Stimulated activated CD4-positive, alpha-beta T cell treated with anti-CD3 and anti-CD28 coated beads, Interleukin-12 subunit alpha, Interleukin-12 subunit beta, amount 100 ng/mL, for 48 hours (primary cell): ENCODE data around the gene PSD.
"Not testable (repeated sequence)": the region's sequence is repeated elsewhere in the genome, so short reads cannot be mapped to it uniquely, and the experiment has no call there.

ENCODE experiments used
- DNase-seq, 3 donors: peaks; one replicate each; pipeline ENCODE4 v3.0.0-alpha.2; 2020; ENCODE audit warnings: low read depth in 2 of 3, low spot score in 1 of 3

The PSD gene

DNA sequence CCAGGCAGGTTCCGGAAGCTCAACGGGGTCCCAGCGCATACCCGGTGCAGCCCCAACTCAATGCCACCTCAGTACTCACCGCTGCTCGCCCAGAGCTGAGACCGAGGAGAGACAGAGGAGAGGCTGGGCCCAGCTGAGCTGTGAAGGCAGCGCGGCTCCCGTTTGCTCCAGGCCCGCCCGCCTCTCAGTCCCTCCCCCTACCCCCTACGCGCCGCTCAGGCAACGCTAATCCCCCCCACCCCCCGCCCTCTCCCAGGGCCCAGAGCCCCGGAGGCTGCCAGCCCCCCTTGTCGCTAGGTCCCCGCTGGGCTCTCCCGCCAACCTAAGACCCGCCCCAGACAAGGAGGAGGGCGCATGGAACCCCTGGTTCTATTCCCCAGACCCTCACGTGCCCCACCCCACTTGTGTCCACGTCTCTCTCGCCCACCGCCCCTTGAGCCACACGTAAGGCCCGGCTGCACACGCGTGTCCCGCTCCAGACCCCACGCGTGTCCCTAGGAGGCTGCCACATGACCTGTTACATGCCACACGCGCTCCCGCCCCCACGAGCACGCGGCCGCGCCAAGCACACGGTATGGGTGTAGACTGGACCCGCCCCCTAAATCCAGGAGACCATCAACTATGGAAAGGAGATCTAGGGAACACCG is at the start of gene PSD:
Gene PSD, minus strand, starts transcription at position 164 of the 647 bp plus-strand sequence. CDS start 1,747 bp downstream, outside the sequence.
- DNase-seq = no peak

DNA sequence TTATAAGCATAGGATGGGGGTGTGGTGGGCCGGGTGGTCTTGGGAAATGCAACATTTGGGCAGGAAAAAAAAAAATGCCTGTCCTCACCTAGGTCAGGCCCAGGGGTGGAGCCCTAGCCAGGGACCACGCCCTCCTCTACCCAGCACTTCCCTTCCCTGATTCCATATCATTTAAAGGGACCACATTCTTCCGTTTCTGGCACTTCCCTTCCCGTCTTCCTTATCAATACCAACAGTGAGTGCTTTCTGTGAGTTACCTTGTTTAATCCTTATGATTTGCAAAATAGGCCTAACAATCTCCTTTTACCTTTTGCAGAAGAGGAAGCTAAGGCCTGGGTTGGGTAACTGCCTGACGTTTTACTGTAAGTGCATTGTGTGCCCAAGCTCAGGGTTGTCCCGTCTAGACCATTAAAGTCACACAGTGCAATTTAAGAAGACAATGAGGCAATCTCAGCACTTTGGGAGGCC is 49.4 kb upstream of the PSD start:
- DNase-seq = no peak

DNA sequence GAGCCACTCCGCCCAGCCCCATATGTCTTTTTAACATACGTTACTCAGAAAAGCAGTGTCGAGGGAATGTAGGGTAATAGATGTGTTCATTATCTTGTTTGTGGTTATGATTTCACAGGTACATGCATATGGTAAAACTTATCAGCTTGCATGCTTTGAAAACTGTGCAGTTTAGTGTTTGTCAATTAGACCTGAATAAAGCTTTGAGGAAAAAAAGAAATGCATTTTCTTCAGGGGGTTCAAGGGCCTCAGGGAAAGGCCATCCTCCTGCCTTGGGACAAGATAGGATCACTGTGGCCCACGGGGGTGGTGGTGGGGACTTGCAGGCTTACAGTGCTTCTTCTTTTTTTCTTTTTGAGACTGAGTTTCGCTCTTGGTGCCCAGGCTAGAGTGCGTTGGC is 48.7 kb upstream of the PSD start:
- no peak for DNase-seq

DNA sequence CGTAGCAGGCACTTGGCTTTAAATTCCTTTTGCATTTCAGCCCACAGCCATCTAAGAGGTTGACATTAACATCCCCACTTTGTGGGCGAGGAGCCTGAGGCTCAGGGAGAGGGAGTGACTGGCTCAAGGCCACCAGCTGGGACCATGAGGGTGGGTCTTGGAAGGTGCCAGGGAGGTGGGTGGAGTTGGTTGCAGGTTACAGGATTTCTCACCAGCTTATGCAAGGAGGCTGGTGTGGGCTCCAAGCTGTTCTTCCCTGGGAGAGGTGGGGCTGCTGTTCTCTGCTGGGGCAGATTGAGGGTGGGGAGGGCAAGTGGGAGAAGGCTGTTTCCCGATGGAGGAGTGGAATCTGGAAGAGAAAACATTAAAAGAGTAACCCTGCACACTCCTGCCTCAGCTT is 46.9 kb upstream of the PSD start:
- DNase-seq = no peak

DNA sequence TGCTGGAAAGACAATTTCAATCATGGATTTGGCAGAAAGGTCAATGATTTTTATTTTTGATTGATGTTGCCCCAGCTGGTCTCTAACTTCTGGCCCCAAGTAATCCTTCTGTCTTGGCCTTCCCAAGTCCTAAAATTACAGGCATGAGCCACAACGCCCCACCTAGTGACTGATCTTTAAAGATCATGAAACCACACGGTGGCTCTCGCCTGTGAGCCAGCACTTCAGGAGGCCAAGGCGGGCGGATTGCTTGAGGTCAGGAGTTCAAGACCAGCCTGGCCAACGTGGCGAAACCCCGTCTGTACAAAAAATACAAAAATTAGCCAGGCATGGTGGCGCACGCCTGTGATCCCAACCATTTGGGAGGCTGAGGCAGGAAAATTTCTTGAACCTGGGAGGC is 45.4 kb upstream of the PSD start:
- DNase-seq = no peak

DNA sequence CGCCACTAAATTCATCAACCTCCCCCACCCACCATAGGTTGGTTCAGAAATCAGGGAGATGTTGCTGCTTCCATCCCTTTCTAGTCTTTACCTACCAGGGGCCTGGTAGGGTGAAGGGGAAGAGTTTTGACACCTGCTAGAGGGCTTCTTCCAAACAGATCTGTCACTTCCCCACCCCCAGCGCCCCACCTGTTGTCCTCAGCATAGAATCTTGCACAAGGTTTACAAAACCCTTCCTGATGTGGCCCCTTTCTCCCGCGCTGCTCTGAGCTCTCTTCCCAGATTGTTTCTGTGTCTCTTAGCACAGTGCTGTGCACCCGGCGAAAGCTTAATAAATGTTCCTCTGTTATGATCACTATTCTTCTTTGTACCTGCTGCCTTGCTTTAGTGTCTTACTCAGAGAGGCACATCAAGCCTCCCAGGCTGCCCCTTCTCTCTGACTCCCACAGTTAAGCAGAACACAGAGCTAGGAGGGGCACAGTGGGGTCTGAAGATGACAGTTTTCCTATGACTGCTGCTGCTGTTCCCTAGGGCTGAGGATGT is 44.0 kb upstream of the PSD start:
- DNase-seq = no peak

DNA sequence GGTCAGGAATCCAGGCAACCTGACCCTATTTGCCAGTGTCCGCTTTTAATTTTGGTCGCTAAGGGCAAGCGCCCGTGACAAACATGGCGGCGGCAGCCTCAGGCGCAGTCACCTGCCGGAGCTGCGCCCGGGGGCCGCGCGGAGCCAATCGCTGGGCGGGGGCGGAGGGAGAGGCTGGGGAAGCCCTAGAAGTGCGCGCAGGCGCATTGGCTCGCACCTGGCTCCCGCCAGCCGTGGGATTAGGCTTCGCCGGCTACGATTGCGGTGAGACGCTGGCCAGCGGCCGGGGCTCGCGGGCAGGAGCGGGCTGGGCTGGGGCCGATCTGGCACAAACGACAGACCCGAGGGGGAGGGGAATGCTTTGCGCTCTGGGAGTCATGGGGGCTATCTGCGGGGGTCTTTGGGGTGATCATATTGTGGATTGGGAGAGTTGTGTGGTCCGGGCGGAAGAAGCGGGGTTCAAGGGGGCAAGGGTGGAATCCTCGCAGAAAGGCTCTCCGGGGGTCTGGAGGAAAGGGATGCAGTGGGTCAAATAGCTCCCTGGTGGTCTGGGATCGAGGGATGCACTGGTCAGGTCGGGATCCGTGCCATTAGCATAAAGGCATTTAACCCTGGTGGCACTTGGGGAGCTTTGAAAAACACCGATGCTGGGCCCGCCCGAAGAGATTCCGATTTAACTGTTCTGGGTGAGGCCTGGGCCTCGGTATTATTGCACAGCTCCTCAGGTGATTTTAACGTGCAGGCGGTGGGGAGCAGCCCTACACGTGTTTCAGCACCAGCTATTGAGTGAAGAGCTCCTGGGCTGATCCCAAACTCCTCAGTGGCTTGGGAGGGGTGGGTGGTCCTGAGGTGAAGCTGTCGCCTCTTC is 42.8 kb upstream of the PSD start:
- DNase-seq = peak; percentile 83 to 94 (median 86)

DNA sequence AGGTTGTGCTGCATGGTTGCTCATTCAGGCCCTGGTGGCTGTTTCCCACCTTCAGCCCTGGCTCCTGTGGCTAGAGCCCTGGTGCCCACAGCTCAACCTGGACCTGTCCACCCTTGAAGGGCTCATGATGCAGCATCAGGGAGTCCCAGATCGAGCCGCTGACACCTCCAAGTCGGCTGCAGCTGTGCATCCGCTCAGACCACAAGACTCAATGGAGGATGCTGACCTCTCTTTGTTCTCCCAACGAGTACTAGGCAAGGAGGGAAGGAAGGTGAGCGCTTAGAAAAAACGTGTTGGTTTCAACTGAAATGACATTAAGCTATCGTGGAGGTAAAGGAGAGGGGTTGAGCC is 42.2 kb upstream of the PSD start:
- DNase-seq = no peak

DNA sequence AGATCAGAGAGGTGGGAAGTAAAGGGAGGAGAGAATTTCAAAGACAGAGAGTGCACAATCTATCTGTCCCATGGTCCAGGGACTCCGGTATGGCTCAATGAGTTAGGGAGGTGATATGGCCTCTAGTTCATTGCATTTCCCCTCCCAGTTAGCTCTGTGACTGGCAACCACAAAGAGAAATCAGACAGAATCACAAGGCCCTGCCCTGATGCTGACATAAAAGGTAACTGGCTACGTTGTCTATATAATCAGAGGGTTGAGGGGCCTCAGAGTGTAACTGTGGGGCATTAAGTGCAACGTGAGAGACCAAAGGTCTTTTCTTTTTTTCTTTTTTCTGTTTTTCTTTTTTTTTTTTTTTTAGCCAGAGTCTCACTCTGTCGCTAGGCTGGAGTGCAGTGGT is 40.1 kb upstream of the PSD start:
- no peak for DNase-seq

DNA sequence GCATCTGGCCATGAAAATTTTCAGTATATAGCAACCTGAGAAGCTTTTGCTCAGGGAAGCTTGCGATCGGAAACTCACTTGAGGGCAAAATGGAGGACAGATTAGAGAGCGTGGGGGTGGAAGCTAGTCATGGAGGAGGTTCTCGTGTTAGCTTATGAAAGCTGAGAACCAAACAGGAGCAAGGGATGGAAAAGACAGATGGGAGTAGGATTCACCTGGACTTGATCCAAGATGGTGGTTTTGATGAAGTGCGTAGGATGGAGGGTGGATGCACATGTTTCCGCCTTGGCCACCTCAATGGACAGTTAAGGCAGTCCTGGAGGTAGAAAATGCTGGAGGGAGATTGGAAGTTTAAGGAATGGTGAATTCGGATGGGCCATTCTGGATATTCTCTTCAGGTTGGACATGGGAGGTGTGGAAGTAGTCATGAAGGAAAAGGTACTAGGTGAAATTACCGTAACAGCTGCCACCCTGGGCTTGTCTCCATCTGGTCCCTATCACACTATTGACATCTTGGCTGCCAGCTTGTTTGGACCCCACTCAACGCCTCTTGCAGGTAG is 39.1 kb upstream of the PSD start:
- DNase-seq = no peak

DNA sequence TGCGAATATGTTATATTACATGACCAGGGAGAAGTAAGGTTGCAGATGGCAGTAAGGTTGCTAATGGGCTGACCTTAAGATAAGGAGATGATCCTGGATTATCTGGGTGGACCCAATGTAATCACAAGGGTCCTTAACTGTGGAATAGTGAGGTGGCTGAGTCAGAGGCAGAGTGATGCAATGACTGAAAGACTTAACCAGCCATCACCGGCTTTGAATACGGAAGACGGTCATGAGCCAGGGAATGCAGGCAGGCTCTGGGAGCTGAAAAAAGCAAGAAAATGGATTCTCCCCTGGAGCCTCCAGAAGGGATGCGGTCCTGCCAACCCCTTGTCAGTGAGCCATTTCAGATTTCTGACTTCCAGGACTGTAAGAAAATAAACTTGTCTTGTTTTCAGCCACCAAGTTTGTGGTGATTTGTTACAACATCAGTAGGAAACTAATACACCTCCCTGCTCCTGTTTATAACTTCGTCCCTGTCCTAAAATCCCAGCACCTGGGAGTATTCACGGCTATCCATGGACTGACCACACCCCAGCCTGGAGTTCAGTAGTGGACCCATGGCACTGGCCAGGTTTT is 37.4 kb upstream of the PSD start:
- no peak for DNase-seq

DNA sequence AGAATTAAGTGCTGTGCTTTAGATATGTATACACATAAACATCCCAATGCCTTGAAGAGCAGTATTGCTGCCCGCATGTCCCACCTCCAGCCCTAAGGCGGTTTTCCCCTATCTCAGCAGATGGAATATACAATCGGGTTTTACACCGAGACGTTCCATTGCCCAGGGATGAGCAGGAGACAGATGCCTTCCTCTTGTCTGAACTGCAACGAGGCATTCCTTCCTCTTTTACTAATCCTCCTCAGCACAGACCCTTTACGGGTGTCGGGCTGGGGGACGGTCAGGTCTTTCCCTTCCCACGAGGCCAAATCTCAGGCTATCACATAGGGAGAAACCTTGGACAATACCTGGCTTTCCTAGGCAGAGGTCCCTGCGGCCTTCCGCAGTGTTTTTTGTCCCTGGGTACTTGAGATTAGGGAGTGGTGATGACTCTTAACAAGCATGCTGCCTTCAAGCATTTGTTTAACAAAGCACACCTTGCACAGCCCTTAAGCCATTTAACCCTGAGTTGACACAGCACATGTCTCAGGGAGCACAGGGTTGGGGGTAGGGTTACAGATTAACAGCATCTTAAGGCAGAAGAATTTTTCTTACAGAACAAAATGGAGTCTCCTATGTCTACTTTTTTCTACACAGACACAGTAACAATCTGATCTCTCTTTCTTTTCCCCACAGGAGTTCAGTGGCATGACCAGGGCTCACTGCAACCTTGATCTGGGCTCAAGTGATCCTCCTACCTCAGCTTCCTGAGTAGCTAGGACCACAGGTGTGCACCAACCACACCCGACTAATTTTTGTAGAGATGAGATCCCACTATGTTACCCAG is 36.3 kb upstream of the PSD start:
- DNase-seq = not testable (repeated sequence)

DNA sequence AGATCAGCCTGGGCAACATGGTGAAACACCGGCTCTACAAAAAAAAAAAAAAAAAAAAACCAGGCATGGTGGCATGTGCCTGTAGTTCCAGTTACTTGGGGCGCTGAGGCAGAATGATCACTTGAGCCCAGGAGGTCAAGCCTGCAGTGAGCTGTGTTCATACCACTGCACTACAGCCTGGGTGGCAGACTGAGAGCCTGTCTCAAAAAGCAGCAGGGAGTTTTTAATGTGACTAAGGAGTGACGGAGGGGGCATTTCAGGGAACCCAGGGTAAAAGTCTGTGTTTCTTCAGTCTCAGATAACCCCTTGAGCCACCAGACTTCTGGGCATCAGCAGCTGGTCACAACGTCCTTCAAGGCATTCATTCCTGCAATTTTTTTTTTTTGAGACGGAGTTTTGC is 34.9 kb upstream of the PSD start:
- no peak for DNase-seq

DNA sequence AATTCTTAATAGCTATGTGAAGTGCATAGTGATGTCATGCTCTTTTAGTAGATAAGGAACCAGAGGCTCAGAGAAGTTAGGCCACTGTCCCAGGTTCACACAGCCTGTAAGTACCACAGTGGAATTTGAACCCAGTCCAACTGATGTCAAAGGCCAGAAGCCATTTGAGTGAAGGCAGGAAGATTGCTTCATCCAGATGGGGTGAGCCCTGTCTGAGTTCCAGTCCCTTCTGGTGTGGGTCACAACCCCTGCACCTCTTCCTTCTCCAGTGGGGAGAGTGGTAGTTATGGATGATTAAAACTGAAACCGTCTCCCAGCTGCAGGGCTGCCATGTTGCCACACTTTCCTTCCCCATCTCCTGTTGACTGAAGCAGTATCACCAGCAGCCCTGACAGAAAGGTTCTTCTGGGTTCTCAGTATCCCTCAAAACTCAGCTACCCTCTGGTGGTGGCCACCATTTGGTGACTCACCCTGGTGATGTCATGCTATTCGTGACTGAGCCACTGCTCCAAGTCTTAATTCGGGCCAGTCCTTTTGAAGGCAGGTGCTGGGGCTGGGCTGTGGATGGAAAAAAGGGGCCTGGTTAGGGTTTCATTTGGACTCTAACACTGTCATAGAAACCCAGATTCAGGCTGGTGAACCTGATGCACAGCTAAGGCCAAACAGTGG is 34.2 kb upstream of the PSD start:
- DNase-seq = peak; percentile 69 to 77 (median 69)

DNA sequence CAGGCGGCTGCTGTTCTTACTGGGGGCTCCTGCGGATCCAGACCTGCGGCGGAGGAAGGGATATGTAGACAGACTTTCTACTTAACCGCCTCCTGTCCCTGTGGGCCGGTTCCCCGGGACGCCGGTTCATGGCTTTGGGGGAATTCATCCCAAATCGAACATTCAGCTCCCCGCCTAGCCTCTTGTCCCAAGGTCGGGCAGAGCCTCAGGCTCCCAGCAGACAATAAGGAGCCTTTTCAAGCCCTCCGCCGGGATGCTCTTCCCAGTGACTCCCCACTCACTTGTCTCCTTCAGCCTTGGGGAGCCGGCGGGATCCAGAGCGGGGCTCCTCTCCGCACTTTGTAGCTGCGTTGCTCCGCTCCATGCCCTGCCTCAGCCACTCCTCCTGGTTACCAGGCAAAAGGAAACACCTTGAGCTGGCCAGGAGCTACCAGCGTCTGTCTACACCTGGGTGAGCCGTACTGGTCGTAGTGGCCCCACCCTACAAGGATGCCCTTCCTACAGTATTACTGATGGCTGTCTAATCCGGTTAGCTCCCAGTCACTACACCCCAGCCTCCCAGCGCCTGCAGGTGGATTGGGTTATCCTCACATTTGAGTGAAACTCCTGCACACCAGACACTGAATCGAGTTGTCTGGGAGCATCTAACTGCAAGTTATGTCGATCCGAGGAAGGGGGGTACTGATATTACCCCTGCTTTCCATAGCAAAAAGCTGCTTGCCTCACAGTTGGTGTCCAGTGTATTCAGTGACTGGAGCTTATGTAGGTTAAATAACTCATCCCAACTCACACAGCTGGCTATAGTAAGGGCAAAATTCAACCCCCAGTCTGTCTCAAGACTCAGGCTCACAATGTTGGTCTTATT is 32.8 kb upstream of the PSD start, which contains the start of gene C10orf95:
Gene C10orf95, minus strand, starts transcription at position 439 of the 865 bp plus-strand sequence. CDS start 450 bp downstream, outside the sequence.
- no peak for DNase-seq

DNA sequence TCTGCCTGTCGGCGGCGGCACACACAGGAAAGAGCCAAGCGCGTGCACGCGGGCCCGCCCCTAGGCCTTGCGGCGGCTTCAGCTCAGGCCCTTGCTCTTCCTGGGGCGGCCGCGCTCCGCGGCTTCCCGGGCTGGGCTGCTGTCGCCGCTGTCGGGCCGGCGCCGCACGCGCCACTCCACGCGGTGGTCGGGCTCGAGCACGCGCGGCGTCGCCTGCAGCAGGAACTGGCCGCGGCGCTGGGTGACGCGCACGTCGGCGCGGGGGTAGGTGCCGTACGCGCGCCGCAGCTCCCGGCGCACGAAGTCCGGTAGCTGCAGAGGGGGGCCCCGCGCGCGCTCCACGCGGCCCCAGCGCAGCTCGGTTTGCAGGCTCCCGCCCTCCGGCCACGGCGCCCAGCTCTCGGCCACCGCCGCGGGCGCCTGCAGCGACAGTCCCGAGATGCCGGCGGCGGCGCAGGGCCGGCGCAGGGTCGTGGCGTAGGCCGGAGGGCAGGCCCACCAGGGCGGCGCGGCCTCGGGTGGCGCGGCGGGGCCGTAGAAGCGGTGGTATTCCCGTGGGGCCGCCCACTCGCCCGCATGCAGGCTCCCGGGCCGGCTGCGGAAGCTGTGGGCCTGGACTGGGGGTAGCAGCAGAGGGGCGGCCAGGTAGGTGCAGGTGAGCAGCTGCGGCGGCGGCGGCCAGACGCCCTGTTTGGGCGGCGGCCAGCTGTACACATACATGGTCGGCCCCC is 32.0 kb upstream of the PSD start:
- DNase-seq = peak; percentile 58 to 78 (median 74)

DNA sequence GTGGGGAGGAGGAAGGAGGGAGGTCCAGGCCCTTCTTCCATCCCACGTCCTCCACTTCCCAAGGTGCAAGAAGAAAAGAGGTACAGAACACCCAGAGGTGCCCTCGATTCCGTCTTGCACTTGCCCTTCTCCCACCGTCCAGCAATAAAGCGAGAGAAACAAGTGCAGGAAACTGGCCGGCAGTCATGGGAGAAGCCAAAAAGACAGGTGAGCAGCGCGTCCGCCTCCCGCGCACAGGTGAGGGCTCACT is 31.5 kb upstream of the PSD start:
- DNase-seq = no peak

DNA sequence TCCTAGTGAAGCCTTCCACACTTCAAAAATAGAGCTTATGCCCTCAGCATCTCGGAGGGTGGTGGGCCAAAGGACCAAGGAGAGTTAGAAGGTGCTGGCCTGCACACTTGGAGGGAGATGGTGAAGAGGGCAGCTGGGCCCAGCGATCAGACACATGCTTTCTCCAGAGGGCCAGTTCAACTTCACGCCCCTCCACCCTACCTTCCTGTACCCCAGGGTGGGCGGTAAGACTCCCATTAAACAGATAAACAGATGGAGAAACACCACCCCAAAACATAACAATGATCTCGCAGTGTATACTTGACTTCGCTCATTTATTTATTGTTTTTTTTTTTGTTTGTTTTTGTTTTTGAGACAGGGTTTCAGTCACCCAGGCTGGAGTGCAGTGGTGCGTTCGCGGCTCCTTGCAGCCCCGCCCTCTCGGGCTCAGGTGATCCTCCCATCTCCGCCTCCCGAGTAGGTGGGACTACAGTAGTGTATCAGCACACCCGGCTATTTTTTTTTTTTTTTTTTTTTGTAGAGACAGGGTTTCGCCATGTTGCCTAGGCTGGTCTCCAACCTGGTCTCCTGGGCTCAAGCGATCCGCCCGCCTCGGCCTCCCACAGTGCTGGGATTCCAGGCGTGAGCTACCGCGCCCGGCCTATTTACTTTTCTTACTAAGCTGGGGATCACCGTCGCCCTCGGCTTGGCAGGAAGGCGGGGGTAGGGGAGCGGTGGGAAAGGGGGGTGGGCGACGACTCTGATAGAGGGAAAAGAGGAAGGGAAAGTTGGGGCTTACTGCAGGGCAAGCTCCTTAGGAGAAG is 30.9 kb upstream of the PSD start:
- peak; percentile 76 to 81 (median 78) for DNase-seq
